HEK293 (cell line): ENCODE measurements around the gene NRG2.

Experiments used
- CTCF ChIA-PET: fragments of 350-600 bp; formaldehyde crosslinking; extraction: SDS; loops from one replicate; lab custom pipeline; 2021; ENCODE audit warnings: antibody characterized with exemption; lab: Yijun Ruan, JAX
- POLR2A ChIA-PET: fragments of 300-600 bp; formaldehyde crosslinking; extraction: SDS; loops from one replicate; lab custom pipeline; 2020; ENCODE audit warnings: antibody characterized with exemption, inconsistent platforms; lab: Yijun Ruan, JAX
- H3K27ac ChIP-seq: fragments of 200-500 bp; sonication (Bioruptor generic); 2 replicates; pipeline ENCODE4 v1.5.1; 2014; ENCODE audit warnings: low read depth, low read length, control low read depth, inconsistent platforms; ENCODE audit errors: extremely low read depth
- H3K36me3 ChIP-seq, 2 experiments: fragments of 200-500 bp in 1 of 2; sonication (Bioruptor generic) in 1 of 2; 1 replicate in 1 of 2; 2 replicates in 1 of 2; pipeline ENCODE4 v1.5.1; 2014 to 2017; ENCODE audit warnings: inconsistent platforms in 2 of 2, low read length in 2 of 2; ENCODE audit not compliant: control insufficient read depth in 2 of 2, insufficient read depth in 1 of 2
- H3K4me1 ChIP-seq: fragments of 200-500 bp; sonication (Bioruptor generic); 2 replicates; pipeline ENCODE4 v1.5.1; 2014; ENCODE audit warnings: mild to moderate bottlenecking, low read length, inconsistent platforms; ENCODE audit not compliant: control insufficient read depth, insufficient read depth
- H3K4me3 ChIP-seq: 2 replicates; pipeline ENCODE4 v1.5.1; 2011; ENCODE audit warnings: low read depth, mild to moderate bottlenecking, control low read depth, low read length, moderate library complexity
- H3K9me3 ChIP-seq: fragments of 200-500 bp; sonication (Bioruptor generic); 2 replicates; pipeline ENCODE4 v1.5.1; 2014; ENCODE audit warnings: low read depth, low read length, inconsistent platforms; ENCODE audit not compliant: control insufficient read depth, insufficient read depth
- ATF2 ChIP-seq: fragments of 450-650 bp; formaldehyde crosslinking; IDR thresholded peaks from 2 replicates; pipeline ENCODE4 v1.5.1; 2016; ENCODE audit warnings: missing biosample characterization, missing genetic modification characterization, low read depth
- EGR2 ChIP-seq: fragments of 450-650 bp; formaldehyde crosslinking; IDR thresholded peaks from 2 replicates; pipeline ENCODE4 v1.5.1; 2016; ENCODE audit warnings: low read depth, missing biosample characterization, missing genetic modification characterization
- GFI1B ChIP-seq: fragments of 450-650 bp; formaldehyde crosslinking; IDR thresholded peaks from 2 replicates; pipeline ENCODE4 v1.5.1; 2016; ENCODE audit warnings: missing biosample characterization, missing genetic modification characterization
- HIC1 ChIP-seq: fragments of 450-650 bp; formaldehyde crosslinking; IDR thresholded peaks from 2 replicates; pipeline ENCODE4 v1.5.1; 2016; ENCODE audit warnings: missing biosample characterization, missing genetic modification characterization
- PATZ1 ChIP-seq: fragments of 450-650 bp; formaldehyde crosslinking; IDR thresholded peaks from 2 replicates; pipeline ENCODE4 v1.5.1; 2016; ENCODE audit warnings: missing biosample characterization, missing genetic modification characterization
- PRDM10 ChIP-seq: fragments of 450-650 bp; formaldehyde crosslinking; IDR thresholded peaks from 2 replicates; pipeline ENCODE4 v1.5.1; 2016; ENCODE audit warnings: missing biosample characterization, missing genetic modification characterization
- ZFHX2 ChIP-seq: fragments of 450-650 bp; formaldehyde crosslinking; conservative IDR thresholded peaks from 2 replicates; pipeline ENCODE4 v1.5.1; 2016; ENCODE audit warnings: missing biosample characterization, missing genetic modification characterization
- ZNF280C ChIP-seq: fragments of 450-650 bp; formaldehyde crosslinking; IDR thresholded peaks from 2 replicates; pipeline ENCODE4 v1.5.1; 2016; ENCODE audit warnings: missing biosample characterization, missing genetic modification characterization
- ZNF280D ChIP-seq: fragments of 450-650 bp; formaldehyde crosslinking; IDR thresholded peaks from 2 replicates; pipeline ENCODE4 v1.5.1; 2016; ENCODE audit warnings: missing biosample characterization, missing genetic modification characterization
- ZNF561 ChIP-seq: fragments of 450-650 bp; IDR thresholded peaks from 2 replicates; pipeline ENCODE4 v1.5.1; 2018; ENCODE audit warnings: missing biosample characterization, missing genetic modification characterization, borderline replicate concordance
- ZNF580 ChIP-seq: fragments of 450-650 bp; formaldehyde crosslinking; IDR thresholded peaks from 2 replicates; pipeline ENCODE4 v1.5.1; 2016; ENCODE audit warnings: missing biosample characterization, missing genetic modification characterization
- ZNF701 ChIP-seq: fragments of 450-650 bp; formaldehyde crosslinking; IDR thresholded peaks from 2 replicates; pipeline ENCODE4 v1.5.1; 2016; ENCODE audit warnings: missing biosample characterization, missing genetic modification characterization

Gene NRG2

GRCh38 chr5:140003519-140003918 lies 39.6 kb downstream of the NRG2 start:
- H3K27ac ChIP-seq = no peak overlapping the region
- no peaks in the 10 kb centered on the region for H3K9me3 ChIP-seq
- H3K4me1 ChIP-seq = no peaks in the 10 kb centered on the region
- TF ChIP-seq EGR2 (tag by site-specific recombination) (no peak), ATF2 (tag by site-specific recombination) (no peak), ZNF561 (tag by site-specific recombination) (no peak), GFI1B (tag by site-specific recombination) (no peak), ZNF580 (tag by site-specific recombination) (no peak), ZNF280D (tag by site-specific recombination) (no peak), PRDM10 (tag by site-specific recombination) (no peak), PATZ1 (tag by site-specific recombination) (no peak), ZNF280C (tag by site-specific recombination) (no peak)
- TF ChIP-seq, all 188 proteins: peak for 0
- Histone ChIP-seq H3K36me3 (no peaks in the 10 kb centered on the region), H3K4me3 (no peak overlapping the region)
- CTCF ChIA-PET = interaction anchor here (3.1 kb wide), 1 partner anchor 35 kb away, joined by 16 read pairs; no protein-coding TSS in a partner anchor
- POLR2A ChIA-PET = no interaction called here

- CTCF ChIA-PET = interaction anchor here (1.1 to 1.5 kb wide), 2 partner anchors 13 to 32 kb away, joined by 3 to 5 read pairs; no protein-coding TSS in a partner anchor
- Histone ChIP-seq H3K4me1 (no peaks in the 10 kb centered on the region), H3K36me3 (no peaks in the 10 kb centered on the region), H3K4me3 (no peak overlapping the region), H3K9me3 (no peaks in the 10 kb centered on the region), H3K27ac (no peak overlapping the region)
- TF ChIP-seq ZFHX2 (tag by site-specific recombination) = peak; percentile 89
- no peak for TF ChIP-seq HIC1 (tag by site-specific recombination)
- peak; percentile 71; the same call in 1 of the 2 replicates for TF ChIP-seq EGR2 (tag by site-specific recombination)
- no peak for TF ChIP-seq ZNF701 (tag by site-specific recombination)
- POLR2A ChIA-PET = no interaction called here
These were observed 42.8 kb downstream of the NRG2 start for GRCh38 chr5:140000332-140000731.
